Vagina (tissue), 2 donors: ENCODE results near the gene KIAA0513.

Experiments used
- CTCF ChIP-seq, 3 experiments: fragments of 450-650 bp in 2 of 3; fragments of 200-600 bp in 1 of 3; sonication (generic) in 1 of 3; IDR thresholded peaks; one replicate each; pipeline ENCODE4 v1.5.1; 2017 to 2019; ENCODE audit warnings: antibody characterized with exemption in 3 of 3, mild to moderate bottlenecking in 2 of 3, moderate library complexity in 2 of 3
- POLR2A ChIP-seq, 2 donors: fragments of 450-650 bp; IDR thresholded peaks; one replicate each; pipeline ENCODE4 v1.6.1; 2017; ENCODE audit warnings: antibody characterized with exemption in 2 of 2, mild to moderate bottlenecking in 2 of 2, moderate library complexity in 2 of 2
- POLR2AphosphoS5 ChIP-seq, 2 donors: sonication (generic); formaldehyde crosslinking; IDR thresholded peaks; one replicate each; pipeline ENCODE4 v1.9.0; 2017; ENCODE audit warnings: antibody characterized with exemption in 2 of 2, mild to moderate bottlenecking in 2 of 2, low read depth in 1 of 2; ENCODE audit not compliant: insufficient read depth in 1 of 2

GRCh38 chr16:85034591-85035433 is 7.2 kb downstream of the KIAA0513 start:
- TF ChIP-seq POLR2AphosphoS5 (IDR thresholded peaks at IDR 0.05; ENCODE audit: insufficient read depth in 1 of 2, low read depth in 1 of 2) (no peak), CTCF (IDR thresholded peaks at IDR 0.05) (no peak), POLR2A (IDR thresholded peaks at IDR 0.05) (no peak)
